HG03103 (cell line): ENCODE measurements around the gene RCSD1.
"Not testable (repeated sequence)": the region's sequence is repeated elsewhere in the genome, so short reads cannot be mapped to it uniquely, and the experiment has no call there.

Experiments used
- ATAC-seq: cut with Tn5 transposase; IDR thresholded peaks from one replicate; pipeline ENCODE4 v1.9.1; 2021; ENCODE audit warnings: low read depth; ENCODE audit not compliant: unreplicated experiment

The RCSD1 gene

DNA sequence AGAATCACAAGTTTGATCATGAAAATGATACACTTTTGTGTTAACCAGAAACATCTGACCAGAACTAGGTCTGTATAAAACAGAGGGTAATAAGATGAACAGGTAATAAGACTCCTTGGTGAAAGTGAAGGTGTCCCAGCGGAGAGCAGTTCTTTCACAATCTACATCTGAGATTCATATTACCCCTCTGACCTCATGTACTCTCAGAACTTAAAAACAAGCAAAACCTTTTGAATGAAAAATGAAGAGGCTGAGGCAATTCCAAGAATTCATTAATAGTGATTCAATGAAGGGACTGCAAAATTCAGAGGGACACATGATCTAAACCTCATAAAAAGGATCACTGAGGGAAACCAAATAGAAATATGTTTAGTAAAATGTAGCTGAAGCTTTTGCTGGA, 80.8 kb downstream of the RCSD1 start:
- no peak for ATAC-seq

DNA sequence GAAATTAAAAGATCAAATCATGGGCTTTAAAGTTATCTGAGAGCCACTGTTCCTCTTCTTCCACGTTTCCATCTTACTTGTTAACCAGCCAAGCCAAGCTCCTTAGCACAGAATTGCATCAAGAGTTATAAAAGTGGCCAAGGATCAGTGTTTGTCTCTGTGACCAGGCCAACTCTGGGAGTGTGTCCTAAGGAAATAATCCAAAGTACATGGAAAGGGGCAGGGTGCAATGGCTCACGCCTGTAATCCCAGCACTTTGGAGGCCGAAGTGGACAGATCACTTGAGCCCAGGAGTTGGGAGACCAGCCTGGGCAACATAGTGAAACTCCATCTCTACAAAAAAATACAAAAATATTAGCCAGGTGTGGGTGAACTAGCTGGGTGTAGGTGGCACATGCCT, 81.8 kb downstream of the RCSD1 start:
- ATAC-seq: no peak

DNA sequence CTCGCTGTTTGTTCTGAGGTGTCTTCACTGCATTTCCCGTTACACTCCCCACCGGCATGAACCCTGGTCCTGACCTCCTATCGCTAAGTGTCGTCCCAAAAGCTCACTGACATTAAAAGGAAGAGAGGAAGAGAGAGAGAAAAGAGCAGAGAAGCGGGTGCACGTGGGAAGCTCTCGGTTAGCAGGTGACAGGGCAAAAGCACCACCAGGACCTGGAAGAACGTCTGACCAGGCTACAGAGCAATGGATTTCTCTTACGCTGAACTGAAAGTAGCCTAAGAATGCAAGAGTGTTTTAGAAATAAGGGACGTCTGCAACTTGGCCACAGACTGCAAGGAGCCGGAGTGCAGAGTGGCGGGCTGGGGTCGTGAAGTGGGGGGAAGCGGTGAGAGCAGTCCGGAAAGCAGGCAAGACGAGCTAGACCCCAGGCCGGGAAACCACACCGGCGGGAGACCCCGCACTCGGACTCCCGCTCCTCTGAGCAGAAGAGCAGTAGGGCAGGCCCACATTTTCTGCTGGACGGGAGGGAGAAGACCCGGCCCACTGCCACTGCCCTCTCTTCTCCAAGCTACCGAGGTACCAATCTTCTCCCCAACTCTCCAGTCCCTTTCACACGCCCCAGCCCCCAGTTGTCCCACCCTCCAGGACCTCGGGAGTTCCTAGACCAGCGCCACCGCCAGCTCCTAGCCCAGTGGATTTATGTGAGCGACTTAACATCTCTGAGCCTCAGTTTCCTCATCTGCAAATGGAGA, 83.5 kb downstream of the RCSD1 start:
- ATAC-seq: no peak

DNA sequence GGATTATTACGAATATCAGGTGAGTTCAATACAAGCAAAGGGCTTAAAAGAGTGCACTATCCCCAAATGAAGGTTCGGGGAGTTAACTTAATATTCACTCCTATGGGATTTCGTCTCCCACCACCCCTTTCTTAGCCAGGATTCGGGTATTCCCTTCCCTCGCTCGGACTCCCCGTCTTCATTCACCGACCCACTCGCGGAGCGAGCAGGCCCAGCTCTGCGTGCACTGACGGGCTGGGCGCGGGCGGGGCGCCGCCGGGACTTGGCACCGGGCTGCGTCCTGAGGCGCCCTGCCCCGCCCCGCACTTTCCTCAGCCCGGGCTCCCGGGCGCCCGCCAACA, 84.0 kb downstream of the RCSD1 start:
- peak; percentile 50 for ATAC-seq

DNA sequence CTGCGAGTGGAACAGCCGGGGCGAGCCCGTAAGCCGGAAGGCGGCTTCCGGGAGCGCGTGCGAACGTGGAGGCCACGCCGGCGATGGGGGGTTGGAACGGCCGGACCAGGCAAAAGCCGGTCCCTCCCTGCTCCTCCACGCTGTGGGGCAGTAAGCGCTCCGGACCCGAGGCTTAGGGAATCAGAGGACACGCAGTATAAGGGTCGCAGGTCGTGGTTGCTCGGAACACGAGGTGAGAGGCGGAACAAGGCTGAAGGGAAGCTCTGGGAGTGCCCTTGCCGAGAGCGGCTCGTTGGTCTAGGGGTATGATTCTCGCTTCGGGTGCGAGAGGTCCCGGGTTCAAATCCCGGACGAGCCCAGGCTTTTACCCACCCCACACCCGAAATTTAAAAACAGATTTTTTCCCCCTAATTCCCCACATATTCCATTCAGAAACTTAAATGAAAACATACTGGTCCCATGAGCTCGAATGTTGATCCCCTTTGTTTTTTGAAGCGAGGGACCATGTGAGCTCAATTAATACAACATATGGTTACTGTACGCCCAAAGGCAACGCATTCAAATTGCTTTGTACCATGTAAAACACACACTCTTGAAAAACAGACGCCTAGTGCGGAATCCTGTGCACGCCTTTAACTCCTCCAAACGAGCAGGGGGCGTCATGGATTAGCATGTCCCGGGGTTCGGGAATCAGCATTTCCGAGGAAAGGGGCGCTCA, 84.6 kb downstream of the RCSD1 start:
- peak; percentile 40 for ATAC-seq

DNA sequence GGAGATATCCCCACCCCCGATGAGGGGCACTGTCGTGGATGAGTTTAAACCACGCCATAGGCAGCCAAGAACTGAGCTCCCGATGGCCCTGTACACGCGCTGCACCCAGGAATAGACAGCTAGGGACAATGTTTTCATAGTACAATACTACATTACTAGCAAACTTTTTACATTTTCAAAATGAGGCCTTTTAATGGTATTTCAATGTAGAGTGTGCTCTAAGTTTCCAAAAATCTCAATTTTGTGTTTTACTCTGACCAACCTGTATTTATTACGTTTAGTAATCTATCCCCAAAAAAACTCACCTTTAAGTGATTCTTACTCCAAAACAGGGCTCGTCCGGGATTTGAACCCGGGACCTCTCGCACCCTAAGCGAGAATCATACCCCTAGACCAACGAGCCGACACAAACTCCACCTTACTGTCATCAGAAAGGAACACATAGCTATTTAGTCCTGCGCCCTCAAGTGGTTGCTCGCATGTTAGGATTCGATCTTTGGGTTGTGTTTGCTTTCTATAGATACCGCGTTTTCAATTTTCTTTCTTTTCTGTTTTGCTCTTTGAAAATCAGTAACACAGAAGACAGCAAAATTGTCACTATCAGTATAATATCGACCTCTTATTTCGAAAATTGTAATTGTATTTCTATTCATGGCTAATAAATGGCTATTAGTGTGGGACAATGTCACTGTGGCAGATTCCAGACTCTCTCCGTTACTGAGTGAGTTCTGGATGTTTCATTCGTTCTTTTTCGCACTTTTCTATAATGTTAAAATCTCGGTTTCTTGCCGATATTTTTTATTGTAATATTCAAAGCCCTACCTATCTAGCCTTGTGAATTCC, 85.3 kb downstream of the RCSD1 start:
- ATAC-seq: peak; percentile 33

DNA sequence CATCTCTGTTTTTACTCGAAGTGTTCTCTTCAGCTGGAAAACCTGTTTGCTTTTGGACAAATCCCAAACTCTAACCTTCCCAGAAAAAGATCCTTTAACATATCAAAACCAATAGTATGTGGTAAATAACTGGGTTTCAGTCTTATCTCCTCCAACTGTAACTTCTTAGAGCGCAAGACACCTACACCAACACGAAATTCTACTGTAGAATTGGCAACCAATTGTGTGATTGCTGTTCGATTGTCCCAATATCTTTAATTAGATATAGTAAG, 85.9 kb downstream of the RCSD1 start:
- ATAC-seq: no peak

DNA sequence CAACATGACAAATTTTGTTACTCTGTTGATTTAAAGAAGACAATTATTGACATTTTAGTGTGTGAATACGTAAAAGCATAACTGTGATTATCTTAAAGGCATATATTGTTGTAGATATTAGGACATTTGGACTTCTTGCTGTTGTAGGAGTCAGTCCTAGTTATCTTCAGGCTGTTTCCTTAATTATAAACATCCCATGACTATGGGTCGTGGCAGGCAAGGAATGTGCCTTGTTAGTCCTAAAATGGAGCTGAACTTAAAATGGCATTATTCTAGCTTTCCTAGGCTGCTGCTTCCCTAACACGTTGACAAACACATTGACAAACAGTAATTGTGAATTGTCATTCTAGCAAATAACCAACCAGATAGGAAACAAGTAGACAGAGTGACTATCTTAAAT, 87.3 kb downstream of the RCSD1 start:
- no peak for ATAC-seq

DNA sequence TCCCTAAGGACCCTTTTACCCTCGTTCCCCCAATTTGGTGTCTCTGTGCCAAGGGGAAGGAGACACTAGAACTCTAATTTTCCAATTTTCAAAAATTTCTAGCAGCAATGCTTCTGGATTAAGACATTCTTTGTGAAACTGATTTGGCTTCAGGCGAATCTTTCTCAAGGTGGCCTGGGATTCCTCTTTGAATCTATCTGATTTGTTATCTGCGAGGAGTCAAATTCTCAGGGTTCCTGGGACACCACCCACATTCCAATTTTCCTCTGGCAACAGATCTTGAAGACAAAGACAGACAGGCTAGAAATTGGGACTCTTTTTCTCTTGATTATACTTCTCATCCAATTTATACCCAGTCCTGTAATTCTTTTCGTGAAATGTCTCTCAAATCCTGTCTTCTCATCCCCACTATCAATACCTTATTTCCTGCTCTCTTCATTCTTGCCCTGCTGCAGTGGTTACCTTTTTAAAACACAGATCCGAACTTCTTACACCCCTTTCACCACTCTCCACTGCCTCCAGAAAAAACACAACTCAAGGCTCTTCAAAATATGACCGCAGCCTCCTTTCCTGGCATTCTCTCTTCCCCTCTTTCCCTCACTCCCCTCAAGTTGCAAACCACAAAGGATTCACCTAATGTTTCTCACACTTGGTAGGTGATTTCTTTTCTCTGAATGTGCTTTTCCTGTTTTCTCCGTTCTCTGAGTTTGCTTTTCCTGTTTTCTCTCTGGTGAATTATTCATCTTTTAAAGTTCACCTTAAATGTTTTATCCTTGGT, 89.1 kb downstream of the RCSD1 start:
- ATAC-seq: no peak

DNA sequence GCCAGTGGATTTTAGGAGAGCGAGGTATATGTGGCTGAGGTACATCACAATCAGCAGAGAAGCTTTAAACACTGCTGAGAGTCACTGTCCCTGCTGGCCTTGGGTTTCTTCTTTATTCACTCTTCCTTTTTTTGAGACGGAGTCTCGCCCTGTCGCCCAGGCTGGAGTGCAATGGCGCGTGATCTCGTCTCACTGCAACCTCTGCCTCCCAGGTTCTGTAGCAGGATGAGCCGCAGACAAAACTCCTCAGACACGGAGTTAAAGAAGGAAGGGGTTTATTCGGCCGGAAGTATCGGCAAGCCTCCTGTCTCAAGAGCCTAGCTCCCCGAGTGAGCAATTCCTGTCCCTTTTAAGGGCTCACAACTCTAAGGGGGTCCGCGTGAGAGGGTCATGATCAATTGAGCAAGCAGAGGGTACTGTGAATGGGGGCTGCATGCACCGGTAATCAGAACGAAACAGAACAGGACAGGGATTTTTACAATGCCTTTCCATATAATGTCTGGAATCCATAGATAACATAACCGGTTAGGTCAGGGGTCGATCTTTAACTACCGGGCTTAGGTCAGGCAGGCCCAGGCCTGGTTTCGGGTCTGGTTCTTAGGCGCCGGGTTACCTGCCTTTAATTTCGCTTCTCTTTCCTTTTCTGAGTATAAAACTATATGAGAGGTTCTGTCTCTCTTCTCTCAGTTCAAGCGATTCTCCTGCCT, 89.8 kb downstream of the RCSD1 start:
- ATAC-seq: not testable (repeated sequence)

DNA sequence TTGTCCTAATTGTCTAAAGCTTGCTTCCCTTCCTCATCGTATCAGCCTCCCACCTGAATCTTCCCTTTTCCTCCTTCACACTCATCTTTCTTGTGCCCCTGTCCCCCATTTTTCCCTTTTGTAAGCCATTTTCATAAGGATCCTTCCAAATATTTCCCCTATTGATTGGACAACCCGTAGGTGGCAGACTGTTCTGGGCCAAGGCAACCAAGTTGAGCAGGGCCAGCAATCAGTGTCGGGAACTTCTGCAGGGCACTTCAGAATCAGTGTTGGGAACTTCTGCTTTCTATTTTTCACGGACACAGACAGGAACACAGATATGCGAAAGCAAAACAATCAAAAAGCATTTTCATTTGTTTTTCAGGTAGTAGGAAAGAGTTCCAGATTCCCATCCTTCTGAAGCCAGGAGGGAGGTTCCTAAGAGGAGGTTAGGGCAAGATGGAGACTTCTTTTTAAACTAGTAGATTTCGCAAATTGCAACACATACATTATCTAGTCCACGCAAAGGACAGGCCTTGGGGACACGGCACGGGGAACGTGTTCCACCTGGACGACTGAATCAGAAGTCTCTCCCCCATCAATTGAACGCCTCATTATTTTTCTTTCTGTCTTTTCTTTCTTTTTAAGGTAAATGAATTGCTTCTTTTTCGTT, 91.1 kb downstream of the RCSD1 start:
- ATAC-seq: no peak

DNA sequence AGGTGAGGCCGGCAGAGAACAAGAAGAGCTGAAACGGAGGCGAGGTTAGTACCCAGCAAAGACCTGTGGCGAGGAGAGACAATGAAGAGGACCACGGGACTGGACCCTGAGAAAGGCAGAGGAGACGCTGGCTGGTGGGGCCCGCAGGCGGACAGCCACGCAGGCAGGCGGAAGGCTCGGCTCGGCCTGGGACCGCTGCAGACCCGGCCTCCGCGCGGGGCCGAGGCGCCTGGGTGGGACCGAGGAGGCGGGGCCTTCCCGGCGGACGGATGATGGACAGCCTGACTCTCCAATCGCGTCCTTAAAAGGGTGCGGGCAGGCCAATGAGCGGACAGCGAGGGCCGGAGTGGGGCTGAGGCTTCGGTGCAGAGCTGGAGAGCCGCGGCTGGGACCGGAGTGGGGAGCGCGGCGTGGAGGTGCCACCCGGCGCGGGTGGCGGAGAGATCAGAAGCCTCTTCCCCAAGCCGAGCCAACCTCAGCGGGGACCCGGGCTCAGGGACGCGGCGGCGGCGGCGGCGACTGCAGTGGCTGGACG, 91.7 kb downstream of the RCSD1 start, which contains the start of gene MPZL1:
TSS of gene MPZL1 (plus strand) at position 366 of the 535 bp plus-strand sequence. CDS start 170 bp downstream, outside the sequence.
- ATAC-seq: peak; percentile 83

DNA sequence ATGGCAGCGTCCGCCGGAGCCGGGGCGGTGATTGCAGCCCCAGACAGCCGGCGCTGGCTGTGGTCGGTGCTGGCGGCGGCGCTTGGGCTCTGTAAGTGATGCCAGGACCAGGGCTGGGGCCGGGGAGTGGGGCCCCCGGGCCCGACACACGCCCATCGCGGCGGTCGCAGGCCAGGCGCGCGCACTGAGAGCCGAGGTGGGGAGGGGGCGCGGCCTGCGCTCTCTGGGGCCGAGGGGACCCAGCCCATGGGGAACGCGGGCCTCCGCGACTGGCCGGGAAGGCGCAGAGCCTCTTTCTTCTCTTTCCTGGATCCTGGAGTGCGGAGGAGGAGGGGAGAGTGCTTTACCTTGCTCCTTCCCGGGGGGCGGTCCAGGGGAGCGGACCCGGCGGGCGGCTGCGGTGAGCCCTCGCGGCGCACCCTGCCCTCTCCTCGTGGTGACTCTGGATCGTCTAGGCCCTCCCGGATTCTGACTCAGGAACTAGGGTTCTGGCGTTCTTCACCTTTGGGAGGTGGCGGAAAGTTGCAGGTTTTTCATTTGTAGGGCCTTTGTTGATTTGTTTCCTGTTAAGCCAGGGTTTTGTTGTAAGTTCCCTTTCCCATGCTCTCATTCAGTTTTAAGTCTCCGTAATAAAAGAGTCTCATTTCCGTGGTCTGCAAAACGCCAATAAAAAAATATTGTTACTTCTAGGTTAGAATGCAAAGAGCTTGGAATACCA, 92.3 kb downstream of the RCSD1 start:
- peak; percentile 22 for ATAC-seq

DNA sequence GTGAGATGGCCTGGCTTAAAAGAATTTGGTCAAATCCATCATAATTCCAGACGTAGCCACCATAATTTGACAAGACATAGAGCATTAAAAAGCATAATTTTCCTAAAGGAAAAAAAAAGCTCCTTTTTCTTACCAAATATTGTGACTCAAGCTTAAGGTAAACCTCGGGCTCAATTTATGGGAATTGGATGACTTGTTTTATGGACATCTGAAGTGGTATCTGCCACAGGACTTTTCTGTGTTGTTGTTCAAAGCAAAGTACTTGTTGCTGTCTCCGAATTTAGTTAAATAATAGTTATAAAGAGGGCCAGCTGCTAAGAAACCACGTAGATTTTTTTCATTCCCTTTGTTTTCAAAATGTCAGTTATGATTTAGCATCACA, 92.8 kb downstream of the RCSD1 start:
- ATAC-seq: no peak

DNA sequence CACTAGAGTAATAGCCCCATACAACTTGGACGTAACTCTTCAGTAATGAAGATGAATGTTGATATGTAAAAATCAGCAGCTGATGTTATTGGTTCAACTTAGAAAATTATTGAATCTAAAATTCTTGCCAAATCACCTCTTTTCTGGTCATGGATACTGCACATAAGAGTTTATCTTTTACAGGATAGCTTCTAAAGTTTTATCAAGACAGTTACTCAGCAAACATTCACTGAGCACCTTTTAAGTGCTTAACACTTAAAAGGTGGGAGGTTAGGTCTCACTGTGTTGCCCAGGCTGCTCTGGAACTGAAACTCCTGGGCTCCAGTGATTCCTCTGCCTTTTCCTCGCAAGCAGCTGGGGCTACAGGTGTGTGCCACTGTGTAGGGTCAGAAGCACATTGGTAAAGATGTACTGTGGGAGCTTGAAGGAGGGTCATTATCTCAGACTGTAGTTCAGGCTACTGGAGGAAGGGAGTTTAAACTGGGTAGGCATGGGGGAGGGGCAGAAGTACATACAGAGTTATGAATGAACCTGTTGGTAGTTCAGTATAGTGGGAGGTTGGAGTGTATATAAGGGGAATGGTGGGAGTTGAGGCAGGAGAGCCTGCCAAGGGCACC, 93.8 kb downstream of the RCSD1 start:
- ATAC-seq: no peak

DNA sequence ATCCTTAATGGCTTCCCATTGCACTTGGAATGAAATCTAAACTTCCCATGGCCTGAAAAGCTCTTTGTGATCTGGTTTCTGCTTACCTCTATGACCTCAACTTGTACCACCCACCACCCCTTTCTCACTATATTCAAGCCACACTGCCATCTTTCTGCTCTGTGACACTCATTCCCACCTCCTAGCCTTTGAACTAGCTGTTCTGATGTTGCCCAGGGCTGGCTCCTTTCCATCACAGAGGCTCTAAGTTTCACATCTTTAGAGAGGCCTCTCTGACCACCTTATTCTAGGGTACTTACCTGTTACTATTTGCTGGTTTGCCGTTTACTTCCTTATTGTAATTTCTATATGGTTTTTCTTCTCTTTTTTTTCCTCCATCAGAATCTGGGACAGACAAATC, 96.0 kb downstream of the RCSD1 start:
- ATAC-seq: no peak

DNA sequence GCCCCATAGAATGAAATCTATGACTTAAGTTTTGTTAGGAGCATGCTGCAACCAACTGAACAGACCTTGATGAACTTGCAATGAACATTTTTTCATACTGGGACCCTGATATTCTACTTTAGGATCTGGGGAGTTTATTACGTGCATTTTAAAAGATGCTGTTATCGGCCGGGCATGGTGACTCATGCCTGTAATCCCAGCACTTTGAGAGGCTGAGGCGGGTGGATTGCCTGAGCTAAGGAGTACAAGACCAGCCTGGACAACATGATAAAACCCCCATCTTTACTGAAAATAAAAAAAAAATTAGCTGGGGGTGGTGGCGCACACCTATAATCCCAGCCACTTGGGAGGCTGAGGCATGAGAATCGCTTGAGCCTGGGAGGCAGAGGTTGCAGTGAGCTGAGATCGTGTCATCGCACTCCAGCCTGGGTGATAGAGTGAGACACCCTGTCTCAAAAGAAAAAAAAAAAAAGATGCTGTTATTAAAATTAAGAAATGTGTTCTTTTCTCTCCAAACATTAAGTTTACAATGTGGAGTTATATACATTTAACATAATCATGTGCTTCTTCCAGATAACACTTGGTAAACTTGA, 98.9 kb downstream of the RCSD1 start:
- no peak for ATAC-seq

DNA sequence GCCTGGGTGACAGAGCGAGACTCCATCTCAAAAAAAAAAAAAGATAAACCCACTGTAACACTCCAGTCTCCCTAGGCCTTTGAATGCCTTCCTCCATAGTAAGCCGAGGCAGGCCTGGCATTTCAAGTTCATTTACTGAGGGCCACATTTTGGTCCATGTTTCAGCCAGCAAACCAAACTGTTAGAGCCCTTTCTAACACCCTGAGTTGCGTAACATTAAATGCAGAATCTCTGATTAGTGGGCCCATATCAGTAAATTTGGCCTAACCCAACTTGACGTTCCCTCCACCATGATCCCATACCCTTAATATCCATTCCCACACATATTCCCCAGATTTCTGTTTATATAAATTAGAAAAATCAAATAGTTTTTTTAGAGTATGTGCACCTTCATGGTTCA, 104.2 kb downstream of the RCSD1 start:
- no peak for ATAC-seq
